CMK (cell line): ENCODE measurements around the gene MARS1.

Experiments
- DNase-seq: peaks from one replicate; pipeline ENCODE4 v3.0.0-alpha.2; 2010; ENCODE audit warnings: low read depth

The MARS1 gene

DNA sequence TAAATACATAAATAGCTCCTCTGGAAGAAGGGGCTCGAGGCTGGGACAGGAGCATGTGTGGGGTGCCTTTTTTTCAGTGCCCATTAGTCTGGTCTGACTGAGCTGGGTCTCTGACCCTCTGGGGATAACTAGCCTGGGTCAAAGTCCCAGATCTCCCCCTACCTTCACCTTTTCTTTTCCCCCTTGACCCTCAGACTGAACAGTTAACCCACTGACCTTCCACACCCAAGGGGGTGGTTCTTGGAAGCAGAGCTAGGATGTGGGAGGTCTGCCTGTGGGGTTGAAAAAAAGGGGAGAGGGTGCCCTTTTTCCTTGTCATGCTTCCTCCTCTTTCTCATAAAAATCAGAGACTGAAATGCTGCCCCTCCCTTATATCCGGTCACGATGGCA lies 29.2 kb upstream of the MARS1 start:
- DNase-seq = no peak

DNA sequence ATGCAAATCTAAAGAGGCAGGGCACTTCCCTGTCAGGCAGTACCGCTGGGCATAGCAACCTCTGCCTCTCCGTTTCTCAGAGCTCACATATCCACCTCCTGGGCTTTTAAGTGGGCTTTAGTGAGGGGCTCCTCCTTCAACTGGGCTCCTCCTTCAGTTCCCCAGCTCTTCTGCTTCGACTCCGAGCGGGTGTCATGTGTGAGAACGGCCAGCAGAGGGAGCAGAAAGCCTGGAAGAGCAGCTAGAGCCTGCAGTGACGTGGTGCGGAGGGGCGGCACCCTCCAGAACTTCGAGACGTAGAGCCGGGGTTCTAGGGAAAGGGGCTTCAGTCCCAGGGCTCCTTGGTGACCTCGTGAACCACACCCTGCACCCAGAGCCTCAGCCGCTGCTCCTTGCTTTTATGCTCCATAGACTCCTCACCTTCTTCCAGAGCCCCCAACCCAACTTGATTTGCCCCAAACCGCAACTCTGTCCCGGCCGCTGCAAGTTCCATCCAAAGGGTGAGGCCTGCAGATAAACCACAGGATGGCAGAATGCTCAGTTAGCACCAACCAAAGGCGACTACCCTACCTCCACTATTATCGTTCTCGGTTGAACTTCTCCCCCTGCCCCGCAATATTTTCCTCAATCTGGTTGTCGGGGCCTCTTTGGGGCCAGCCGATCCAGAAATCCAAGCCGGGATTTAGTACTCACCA lies 28.7 kb upstream of the MARS1 start:
- DNase-seq = peak; percentile 92

DNA sequence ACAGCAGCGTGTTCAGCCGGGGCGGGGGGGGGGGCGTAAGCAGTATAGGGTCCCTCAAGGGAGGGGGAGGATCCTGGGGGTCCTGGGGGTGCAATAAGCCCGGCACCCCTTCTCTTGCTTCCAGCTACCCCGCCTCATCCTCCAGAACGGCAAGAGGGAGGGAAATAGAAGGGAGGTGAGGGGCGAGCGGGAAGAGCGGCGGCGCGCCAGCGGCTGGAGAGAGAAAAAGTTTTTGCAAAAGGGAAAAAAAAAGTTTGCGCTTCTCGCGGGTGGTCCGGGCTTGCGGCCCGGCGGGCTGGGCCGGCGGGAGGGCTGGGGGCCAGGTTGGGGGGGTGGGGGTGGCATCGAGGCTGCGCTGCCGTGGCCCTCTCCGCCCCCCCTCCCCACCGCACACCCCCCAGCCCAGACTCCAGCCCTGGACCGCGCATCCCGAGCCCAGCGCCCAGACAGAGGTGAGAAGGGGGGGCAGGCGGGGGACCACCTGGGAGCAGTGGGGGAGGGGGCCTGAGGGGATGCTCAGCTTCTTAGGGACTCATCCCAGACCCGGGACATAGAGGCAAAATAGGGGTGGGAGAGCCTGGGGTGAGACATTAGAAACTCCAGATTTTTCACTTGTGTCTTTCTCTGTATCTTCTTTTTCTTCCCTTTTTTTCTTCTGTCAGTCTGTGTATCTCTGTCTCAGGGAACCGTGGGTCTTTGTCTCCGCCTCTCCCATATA lies 28.0 kb upstream of the MARS1 start, which contains the start of gene GLI1:
GLI1 (plus strand) TSS at position 36 of the 718 bp plus-strand sequence. CDS start 3,907 bp downstream, outside the sequence.
- no peak for DNase-seq

DNA sequence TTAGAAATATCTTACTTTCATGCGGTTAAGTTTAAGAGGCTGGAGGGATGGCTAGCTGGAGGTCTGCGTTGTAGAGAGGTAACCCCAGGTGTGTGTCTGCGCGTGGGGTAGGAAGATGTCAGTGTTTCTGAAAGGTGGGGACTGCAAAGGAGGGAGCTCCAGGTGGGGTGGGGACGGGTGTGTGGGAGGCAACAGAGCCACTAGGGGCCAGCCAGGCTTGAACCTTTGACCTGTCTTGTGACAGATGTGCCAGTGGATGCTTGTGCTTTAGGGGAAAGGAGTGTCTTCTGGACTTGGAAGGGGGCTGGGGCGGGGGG lies 27.4 kb upstream of the MARS1 start:
- DNase-seq = no peak

DNA sequence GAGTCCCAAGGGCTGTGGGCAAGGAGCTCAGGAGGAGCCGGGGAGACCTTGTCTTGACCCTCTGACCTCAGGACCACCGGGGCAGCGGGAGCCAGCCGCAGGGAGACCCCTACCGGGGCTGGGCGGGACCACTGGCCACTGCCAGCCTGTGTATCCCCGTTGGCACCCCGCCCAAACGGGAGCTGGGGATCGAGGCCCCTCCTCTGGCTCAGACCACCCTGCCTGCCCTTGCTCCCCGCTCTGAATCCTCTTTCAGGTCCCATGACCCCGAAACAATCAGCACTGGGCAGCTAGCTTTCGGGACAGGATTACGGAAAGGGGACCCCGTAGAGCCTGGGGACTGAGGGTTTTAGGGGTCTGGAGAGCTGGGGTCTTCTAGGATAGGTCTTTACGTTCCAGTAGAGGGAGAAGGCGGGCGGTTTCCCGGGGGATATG lies 27.0 kb upstream of the MARS1 start:
- no peak for DNase-seq

DNA sequence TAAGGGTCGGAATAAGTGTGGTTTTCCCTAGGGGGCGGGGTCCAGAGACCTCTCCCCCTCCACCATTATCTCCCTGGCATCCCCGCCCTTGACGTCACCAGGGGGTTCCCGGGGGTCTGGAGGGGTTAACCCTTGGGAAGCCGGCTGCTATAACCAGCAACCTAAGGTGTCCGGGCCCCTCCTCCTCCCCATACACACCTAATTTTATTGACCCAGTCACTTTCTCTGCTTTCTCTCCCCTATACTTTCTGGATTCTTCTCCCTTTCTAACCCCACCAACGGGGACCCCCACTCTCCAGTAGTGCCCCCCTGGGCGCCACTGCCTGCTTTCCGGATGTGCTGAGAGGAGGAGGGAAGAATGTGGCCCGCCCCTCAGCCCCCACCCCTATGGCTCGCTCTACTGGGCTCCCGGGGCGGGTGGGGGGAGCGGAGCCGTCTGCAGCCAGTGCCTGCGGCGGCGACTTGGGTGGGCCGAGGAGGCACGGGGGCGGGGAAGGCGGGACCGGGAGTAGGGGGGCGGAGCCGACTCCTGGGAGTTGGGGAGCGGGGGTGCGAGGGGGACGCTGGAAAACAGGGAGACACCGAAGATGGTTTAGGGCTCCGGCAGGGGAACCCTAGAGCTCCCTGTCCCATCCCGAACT lies 26.5 kb upstream of the MARS1 start:
- no peak for DNase-seq

DNA sequence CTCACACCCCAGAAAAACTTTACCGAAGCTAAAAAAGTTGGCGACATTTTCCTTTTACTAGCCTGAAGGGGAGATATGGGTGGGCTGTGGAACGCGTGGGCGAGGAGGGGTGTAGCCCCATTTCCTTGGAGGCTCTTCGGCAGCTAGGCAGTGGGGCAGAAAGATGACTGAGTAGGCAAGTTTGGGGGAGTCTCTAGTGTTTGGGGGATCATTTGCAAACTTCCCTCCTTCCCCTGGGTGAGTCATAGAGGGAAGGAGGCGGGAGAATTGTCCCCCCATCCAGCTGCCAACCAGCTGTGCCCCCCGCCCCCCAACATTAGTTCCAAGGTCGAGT lies 26.0 kb upstream of the MARS1 start:
- DNase-seq = no peak

DNA sequence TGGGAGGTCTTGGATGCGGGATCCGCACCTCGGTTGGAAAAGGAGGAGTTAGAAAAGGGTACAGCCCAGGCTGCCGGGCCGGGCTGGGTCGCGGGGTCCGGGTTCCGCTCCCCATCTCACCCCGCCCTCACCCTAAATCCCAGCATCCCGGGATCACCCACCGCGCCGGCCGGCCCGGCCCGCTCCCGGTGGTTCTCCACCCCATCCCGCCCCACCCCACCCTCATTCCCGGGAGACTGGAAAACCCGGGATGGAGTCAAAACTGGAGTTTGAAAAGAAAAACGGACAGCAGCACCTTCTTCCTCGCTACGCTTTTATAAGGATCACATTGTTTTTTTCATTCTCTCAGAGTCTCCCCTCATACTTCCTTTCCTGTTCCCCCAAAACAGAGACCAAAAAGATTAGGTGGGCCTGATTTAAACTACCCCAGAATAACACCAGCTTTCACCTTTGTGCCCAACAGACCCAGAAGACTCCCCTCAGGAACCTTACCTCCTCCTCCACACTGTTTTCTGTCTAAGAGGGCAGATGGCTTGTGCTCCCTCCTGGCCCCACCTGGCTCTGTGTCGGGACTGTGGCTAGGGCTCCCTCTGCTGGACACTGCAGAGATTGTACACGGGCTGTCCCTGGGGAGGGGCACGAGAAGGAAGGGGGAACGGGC lies 25.5 kb upstream of the MARS1 start:
- DNase-seq = peak; percentile 79

DNA sequence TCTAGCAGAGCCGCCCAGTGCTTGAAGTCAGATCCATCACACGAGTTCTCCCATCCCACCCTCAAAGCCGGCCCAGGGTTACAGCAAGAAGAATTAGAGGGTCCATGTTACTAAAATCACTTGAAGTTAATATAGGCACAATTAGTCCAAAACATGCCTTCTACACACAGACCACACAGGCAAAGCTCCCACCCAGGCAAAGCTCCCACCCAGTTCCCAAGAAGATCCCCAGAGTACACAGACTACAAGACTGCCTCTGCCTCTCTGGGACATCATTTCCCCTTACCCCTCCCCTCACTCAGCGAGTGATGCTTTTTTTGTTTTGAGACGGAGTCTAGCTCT lies 25.0 kb upstream of the MARS1 start:
- no peak for DNase-seq

DNA sequence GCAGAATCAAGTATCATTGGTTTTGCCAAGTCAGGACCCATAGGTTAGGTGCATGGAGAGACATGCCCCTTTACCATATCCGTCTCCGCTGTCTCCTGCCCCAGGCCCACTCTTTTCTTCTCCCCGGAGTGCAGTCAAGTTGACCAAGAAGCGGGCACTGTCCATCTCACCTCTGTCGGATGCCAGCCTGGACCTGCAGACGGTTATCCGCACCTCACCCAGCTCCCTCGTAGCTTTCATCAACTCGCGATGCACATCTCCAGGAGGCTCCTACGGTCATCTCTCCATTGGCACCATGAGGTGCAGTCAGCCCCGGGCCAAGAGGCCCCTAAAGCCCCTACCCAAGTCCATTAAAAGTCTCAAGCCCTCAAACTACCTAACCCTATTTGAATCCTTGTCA lies 23.3 kb upstream of the MARS1 start:
- no peak for DNase-seq

DNA sequence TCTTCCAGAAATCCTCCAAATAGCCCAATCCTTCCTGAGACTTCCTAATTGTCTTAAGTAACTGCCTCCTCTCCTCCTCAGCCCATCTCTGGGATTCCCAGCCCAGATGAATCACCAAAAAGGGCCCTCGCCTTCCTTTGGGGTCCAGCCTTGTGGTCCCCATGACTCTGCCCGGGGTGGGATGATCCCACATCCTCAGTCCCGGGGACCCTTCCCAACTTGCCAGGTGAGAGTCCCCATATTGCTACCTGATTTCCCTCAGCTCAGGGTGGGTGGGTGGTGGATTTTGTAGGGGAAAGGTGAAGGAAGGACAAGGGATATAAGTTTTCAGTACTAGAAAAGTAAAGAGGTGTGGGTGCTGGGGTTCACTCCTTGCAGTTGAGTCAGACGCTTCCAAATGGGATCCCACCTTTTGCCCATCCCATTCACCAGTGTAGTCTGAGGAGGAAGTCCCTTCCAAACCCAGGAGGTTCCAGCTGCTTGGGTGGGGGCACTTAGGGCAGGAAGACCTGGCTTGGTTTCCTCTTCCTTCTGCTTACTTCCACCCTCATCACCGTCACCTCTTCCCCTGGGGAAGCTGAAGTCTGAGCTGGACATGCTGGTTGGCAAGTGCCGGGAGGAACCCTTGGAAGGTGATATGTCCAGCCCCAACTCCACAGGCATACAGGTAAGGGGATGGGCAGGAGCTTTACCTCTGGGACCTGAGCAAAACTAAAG lies 22.7 kb upstream of the MARS1 start:
- DNase-seq = no peak

DNA sequence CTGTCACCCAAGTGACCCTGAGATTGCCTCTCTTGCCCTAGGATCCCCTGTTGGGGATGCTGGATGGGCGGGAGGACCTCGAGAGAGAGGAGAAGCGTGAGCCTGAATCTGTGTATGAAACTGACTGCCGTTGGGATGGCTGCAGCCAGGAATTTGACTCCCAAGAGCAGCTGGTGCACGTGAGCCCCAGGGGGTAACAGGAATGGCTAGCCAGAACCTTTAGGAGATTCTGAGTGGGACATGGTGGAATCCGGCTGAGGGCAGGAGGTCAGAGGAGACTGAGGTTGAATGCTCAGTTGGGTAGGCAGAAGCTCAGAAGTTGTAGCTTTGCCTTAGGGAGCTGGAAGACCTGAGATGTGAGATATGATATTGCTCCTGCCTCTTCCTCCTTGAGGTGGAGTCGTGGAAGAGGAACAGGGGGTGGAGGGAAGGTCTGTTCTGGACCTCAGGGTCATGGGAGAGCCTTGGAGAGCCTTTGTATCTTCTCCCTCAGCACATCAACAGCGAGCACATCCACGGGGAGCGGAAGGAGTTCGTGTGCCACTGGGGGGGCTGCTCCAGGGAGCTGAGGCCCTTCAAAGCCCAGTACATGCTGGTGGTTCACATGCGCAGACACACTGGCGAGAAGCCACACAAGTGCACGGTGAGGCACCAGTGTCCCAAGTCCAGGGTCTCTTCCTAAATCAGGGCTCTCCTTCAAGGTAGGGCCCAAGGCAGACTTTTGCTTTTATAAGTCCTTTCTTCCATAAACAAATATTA lies 21.9 kb upstream of the MARS1 start:
- DNase-seq = no peak

DNA sequence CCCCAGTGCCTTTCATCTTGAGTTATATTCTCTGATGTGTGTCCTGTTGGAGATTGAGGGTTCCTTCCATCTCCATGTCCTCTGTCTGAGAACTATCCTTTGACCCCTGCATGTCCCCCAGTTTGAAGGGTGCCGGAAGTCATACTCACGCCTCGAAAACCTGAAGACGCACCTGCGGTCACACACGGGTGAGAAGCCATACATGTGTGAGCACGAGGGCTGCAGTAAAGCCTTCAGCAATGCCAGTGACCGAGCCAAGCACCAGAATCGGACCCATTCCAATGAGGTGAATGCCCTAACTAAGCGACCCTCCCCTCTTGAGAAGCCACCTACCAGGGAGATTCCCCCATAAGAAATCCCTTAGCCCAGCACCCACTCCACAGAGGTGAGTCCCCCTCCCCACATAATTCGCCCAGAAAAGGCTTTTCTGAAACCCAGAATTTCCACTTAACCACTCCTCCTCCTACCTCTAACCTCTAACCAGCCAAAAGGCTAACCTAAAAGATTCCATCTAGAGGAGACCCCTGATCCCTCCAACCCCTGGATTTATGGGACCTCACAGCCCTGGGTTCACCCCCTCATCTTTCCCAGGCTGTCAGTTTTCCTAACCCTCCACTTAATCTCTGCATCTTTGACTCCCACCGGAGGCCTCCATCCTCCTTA lies 20.5 kb upstream of the MARS1 start:
- DNase-seq = no peak

DNA sequence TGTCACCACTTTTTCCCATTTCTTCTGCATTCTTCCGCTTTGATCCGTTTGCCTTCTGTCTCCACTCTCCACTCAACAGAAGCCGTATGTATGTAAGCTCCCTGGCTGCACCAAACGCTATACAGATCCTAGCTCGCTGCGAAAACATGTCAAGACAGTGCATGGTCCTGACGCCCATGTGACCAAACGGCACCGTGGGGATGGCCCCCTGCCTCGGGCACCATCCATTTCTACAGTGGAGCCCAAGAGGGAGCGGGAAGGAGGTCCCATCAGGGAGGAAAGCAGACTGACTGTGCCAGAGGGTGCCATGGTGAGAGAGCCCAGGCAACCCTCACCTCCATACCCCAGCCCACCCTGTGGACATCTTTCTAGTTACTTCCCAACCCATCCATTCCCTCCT lies 20.0 kb upstream of the MARS1 start:
- no peak for DNase-seq

DNA sequence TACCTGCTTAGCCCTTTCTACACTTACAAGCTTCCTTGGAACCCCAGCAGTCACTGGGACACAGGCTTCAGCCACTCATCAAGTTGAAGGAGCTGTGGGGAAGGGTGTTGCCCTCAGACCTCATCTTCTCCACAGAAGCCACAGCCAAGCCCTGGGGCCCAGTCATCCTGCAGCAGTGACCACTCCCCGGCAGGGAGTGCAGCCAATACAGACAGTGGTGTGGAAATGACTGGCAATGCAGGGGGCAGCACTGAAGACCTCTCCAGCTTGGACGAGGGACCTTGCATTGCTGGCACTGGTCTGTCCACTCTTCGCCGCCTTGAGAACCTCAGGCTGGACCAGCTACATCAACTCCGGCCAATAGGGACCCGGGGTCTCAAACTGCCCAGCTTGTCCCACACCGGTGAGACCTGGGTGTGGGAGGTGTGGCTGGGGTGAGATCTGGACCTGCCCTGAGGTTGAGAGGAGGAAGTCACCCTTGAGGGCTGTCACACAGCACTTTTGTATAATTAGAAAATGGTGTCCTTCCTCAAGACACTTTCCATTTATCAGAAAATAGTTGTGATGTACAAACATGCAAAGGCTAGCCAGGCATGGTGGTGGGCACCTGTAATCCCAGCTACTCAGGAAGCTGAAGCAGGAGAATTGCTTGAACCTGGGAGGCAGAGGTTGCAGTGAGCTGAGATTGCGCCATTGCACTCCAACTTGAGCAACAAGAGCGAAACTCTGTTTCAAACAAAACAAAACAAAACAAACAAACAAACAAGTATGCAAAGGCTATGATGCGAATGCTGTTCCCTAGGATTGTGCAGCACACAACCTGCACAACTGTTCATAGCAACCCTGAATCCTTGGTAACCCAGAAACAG lies 18.3 kb upstream of the MARS1 start:
- no peak for DNase-seq

DNA sequence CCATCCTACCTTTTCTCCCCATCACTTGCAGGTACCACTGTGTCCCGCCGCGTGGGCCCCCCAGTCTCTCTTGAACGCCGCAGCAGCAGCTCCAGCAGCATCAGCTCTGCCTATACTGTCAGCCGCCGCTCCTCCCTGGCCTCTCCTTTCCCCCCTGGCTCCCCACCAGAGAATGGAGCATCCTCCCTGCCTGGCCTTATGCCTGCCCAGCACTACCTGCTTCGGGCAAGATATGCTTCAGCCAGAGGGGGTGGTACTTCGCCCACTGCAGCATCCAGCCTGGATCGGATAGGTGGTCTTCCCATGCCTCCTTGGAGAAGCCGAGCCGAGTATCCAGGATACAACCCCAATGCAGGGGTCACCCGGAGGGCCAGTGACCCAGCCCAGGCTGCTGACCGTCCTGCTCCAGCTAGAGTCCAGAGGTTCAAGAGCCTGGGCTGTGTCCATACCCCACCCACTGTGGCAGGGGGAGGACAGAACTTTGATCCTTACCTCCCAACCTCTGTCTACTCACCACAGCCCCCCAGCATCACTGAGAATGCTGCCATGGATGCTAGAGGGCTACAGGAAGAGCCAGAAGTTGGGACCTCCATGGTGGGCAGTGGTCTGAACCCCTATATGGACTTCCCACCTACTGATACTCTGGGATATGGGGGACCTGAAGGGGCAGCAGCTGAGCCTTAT lies 17.4 kb upstream of the MARS1 start:
- DNase-seq = no peak

DNA sequence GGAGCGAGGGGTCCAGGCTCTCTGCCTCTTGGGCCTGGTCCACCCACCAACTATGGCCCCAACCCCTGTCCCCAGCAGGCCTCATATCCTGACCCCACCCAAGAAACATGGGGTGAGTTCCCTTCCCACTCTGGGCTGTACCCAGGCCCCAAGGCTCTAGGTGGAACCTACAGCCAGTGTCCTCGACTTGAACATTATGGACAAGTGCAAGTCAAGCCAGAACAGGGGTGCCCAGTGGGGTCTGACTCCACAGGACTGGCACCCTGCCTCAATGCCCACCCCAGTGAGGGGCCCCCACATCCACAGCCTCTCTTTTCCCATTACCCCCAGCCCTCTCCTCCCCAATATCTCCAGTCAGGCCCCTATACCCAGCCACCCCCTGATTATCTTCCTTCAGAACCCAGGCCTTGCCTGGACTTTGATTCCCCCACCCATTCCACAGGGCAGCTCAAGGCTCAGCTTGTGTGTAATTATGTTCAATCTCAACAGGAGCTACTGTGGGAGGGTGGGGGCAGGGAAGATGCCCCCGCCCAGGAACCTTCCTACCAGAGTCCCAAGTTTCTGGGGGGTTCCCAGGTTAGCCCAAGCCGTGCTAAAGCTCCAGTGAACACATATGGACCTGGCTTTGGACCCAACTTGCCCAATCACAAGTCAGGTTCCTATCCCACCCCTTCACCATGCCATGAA lies 16.8 kb upstream of the MARS1 start:
- no peak for DNase-seq

DNA sequence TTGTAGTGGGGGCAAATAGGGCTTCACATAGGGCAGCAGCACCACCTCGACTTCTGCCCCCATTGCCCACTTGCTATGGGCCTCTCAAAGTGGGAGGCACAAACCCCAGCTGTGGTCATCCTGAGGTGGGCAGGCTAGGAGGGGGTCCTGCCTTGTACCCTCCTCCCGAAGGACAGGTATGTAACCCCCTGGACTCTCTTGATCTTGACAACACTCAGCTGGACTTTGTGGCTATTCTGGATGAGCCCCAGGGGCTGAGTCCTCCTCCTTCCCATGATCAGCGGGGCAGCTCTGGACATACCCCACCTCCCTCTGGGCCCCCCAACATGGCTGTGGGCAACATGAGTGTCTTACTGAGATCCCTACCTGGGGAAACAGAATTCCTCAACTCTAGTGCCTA lies 16.2 kb upstream of the MARS1 start:
- DNase-seq = no peak

DNA sequence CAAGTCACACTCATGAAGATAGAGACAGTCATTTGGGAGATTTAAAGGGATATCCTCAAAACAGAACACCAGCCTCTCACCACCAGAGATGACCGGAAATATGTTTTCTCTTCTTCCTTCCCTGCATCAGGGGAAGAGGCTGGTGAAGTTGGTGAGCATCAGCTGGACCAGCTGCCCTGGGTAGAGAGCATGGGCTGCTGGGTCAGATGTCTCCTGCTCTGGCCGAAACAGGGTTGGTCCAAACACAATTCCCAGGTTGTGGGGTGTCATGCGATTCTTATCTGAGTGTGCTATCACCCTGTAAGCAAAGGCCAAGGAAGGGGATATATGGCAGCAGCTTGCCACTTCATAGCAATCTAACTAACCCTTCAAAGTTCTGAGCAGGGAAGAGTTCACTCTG lies 15.5 kb upstream of the MARS1 start:
- DNase-seq = no peak
